ENCODE results near the gene MTCL1.

DNA sequence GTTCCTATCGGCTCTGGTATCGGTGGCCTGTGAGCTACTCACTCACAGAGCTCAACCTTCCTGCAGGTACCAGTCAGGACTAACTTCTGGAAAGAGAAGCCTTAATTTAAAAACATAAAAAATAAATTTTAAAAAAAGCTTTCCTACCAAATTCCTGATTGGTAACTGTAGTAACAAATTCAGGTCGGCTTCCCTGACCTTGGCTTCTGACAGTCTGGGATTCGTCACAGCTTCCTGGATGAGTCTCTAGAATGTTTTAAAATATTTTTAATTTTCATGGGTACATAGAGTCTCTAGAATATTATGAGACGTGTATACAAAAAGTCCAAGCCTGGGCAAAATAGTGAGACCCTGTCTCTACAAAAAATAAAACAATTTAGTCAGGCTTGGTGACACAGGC is 45.0 kb upstream of the MTCL1 start:
- TF ChIP-seq, protein P1, sequence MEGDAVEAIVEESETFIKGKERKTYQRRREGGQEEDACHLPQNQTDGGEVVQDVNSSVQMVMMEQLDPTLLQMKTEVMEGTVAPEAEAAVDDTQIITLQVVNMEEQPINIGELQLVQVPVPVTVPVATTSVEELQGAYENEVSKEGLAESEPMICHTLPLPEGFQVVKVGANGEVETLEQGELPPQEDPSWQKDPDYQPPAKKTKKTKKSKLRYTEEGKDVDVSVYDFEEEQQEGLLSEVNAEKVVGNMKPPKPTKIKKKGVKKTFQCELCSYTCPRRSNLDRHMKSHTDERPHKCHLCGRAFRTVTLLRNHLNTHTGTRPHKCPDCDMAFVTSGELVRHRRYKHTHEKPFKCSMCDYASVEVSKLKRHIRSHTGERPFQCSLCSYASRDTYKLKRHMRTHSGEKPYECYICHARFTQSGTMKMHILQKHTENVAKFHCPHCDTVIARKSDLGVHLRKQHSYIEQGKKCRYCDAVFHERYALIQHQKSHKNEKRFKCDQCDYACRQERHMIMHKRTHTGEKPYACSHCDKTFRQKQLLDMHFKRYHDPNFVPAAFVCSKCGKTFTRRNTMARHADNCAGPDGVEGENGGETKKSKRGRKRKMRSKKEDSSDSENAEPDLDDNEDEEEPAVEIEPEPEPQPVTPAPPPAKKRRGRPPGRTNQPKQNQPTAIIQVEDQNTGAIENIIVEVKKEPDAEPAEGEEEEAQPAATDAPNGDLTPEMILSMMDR (conservative IDR thresholded peaks at IDR 0.05) = no peak
- TF ChIP-seq ZFX (IDR thresholded peaks at IDR 0.05) = no peak
